ENCODE results near the gene ISLR2.

Gene ISLR2

DNA sequence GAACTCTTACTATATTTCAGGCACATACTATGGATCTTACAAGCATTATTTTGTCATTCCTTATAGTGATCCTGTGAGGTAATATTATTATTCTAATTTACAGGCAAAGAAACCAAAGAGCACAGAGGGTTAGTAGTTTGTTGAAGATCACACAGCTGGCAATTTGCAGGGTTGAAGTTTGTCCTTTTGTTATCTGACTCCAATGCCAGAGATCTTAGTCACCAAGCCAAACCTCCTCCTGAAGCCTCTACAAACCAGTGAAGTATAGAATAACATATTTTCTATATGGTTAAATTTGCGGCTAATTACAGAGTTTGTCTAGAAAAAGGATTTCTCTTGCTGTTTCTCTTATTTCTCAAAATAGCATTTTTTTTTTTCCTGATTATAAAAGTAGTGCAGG, 11.2 kb downstream of the ISLR2 start:
- no peak overlapping the region for H3K27ac ChIP-seq
- TF ChIP-seq, protein P1, sequence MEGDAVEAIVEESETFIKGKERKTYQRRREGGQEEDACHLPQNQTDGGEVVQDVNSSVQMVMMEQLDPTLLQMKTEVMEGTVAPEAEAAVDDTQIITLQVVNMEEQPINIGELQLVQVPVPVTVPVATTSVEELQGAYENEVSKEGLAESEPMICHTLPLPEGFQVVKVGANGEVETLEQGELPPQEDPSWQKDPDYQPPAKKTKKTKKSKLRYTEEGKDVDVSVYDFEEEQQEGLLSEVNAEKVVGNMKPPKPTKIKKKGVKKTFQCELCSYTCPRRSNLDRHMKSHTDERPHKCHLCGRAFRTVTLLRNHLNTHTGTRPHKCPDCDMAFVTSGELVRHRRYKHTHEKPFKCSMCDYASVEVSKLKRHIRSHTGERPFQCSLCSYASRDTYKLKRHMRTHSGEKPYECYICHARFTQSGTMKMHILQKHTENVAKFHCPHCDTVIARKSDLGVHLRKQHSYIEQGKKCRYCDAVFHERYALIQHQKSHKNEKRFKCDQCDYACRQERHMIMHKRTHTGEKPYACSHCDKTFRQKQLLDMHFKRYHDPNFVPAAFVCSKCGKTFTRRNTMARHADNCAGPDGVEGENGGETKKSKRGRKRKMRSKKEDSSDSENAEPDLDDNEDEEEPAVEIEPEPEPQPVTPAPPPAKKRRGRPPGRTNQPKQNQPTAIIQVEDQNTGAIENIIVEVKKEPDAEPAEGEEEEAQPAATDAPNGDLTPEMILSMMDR (conservative IDR thresholded peaks at IDR 0.05; ENCODE audit: low read depth) = no peak
- ChIA-PET POLR2A (ENCODE audit: low non-redundant PET) (no interaction called here), CTCF (interaction anchor here (0.5 kb wide), 1 partner anchor 151 kb away, joined by 3 read pairs; no protein-coding TSS in a partner anchor)
- no peak for DNase-seq (ENCODE audit: low spot score)

DNA sequence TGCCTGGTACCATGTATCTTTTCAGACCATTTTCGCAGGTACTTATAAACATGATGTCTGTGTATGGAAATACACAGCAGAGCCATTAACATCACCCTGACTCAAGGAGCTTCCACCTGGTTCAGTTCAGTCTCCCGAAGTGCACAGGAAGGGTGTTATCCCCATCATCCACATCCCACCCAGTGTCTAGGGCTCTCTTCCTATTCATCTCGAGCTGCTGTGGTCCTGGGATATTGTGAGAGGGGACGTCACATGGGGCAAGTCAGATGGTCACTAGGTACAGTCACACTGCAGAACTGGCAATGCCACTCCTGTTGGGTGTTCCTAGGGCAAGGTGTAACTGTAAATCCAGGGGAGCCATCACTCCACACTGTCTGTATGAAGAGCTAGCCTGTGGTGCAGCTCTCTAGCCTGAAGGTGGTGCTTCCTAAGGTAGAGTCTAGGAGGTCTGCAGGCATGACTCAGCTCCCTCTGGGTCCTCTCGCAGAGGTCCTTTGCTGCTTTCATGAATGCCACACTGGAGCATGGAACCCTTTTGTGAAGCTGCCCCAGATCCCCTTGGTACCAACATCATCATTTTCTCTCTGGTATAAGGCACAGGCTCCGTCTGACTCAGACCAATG, 13.9 kb downstream of the ISLR2 start:
- CTCF ChIA-PET = interaction anchor here (0.7 kb wide), 1 partner anchor 160 kb away, joined by 5 read pairs; no protein-coding TSS in a partner anchor
- no peak for DNase-seq (ENCODE audit: low spot score)

DNA sequence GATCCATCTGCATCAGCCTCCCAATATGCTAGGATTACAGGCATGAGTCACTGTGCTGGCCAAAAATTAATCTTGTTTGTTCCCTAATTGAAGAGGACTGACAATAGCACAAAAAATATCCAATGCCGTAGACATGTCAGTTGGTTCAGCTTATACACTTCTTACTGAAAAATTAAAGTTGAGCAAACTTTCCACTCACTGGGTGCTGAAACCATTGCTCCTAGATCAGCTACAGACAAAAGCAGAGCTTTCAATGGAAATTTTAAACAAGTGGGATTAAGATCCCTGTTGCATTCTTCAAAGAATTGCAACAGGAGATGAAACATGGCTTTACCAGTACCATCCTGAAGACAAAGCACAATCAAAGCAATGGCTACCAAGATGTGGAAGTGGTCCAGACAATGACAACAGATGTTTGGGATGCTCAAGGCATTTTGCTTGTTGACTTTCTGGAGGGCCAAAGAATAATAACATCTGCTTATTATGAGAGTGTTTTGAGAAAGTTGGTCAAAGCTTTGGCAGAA, 16.0 kb downstream of the ISLR2 start:
- ChIA-PET POLR2A (ENCODE audit: low non-redundant PET) (no interaction called here), CTCF (no interaction called here)
- no peak for DNase-seq (ENCODE audit: low spot score)
- TF ChIP-seq, protein P1 (conservative IDR thresholded peaks at IDR 0.05; ENCODE audit: low read depth) = no peak
- no peak overlapping the region for H3K27ac ChIP-seq

More for the DNA sequence above, 13.9 kb downstream of the ISLR2 start:
- no peak overlapping the region for H3K27ac ChIP-seq
- POLR2A ChIA-PET (ENCODE audit: low non-redundant PET) = no interaction called here
- TF ChIP-seq, protein P1 (conservative IDR thresholded peaks at IDR 0.05; ENCODE audit: low read depth) = no peak

- ChIA-PET POLR2A (ENCODE audit: low non-redundant PET) (no interaction called here), CTCF (no interaction called here)
- DNase-seq (ENCODE audit: low spot score) = no peak
- no peak overlapping the region for H3K27ac ChIP-seq
- TF ChIP-seq, protein P1 (conservative IDR thresholded peaks at IDR 0.05; ENCODE audit: low read depth) = no peak
These were observed 16.7 kb downstream of the ISLR2 start for GRCh38 chr15:74147051-74147450.

- DNase-seq (ENCODE audit: low spot score) = no peak
- POLR2A ChIA-PET (ENCODE audit: low non-redundant PET) = no interaction called here
- no peak overlapping the region for H3K27ac ChIP-seq
- CTCF ChIA-PET = interaction anchor here (0.7 kb wide), 1 partner anchor 1470 kb away, joined by 3 read pairs; no protein-coding TSS in a partner anchor
- TF ChIP-seq, protein P1 (conservative IDR thresholded peaks at IDR 0.05; ENCODE audit: low read depth) = no peak
These were observed 25.5 kb downstream of the ISLR2 start for GRCh38 chr15:74155766-74156417.

GRCh38 chr15:74156678-74157411, 26.5 kb downstream of the ISLR2 start:
- H3K27ac ChIP-seq = no peak overlapping the region
- no peak for DNase-seq (ENCODE audit: low spot score)
- TF ChIP-seq, protein P1 (conservative IDR thresholded peaks at IDR 0.05; ENCODE audit: low read depth) = no peak
- CTCF ChIA-PET = interaction anchor here (0.7 kb wide), 1 partner anchor 1469 kb away, joined by 3 read pairs; no protein-coding TSS in a partner anchor
- POLR2A ChIA-PET (ENCODE audit: low non-redundant PET) = no interaction called here
